IPS-11a (cell line): ENCODE measurements around the gene KRT27.
"Not testable (repeated sequence)": the region's sequence is repeated elsewhere in the genome, so short reads cannot be mapped to it uniquely, and the experiment has no call there.

Experiments used
- H3K4me3 ChIP-seq: one replicate; pipeline ENCODE4 v1.5.1; 2013; ENCODE audit warnings: low read depth, low read length, control low read depth

The KRT27 gene, protein sequence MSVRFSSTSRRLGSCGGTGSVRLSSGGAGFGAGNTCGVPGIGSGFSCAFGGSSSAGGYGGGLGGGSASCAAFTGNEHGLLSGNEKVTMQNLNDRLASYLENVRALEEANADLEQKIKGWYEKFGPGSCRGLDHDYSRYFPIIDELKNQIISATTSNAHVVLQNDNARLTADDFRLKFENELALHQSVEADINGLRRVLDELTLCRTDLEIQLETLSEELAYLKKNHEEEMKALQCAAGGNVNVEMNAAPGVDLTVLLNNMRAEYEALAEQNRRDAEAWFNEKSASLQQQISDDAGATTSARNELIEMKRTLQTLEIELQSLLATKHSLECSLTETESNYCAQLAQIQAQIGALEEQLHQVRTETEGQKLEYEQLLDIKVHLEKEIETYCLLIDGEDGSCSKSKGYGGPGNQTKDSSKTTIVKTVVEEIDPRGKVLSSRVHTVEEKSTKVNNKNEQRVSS

DNA sequence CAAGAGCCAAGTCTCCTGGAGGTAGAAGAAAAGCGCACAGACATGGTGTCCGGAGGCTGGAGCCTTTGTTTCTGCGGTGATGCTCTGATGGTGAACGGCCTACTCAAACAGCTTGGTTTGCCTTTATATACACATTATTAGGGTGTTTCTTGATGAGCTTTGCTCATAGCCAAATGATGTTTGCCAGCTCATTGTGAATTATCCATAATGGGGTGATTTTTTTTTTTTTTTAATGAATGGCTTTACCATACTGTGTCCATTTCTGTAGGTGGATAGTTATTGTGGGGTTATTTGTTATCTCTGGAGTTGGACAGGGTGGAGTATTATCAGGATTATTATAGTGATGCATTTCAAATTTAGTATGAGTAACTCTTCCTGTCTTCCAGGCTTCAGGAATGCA is at the start of gene KRT27:
Gene KRT27, minus strand, starts transcription at position 101 of the 400 bp plus-strand sequence. Its CDS starts 57 bp downstream, at position 44.
- H3K4me3 ChIP-seq: no peak within 1 kb of the TSS

DNA sequence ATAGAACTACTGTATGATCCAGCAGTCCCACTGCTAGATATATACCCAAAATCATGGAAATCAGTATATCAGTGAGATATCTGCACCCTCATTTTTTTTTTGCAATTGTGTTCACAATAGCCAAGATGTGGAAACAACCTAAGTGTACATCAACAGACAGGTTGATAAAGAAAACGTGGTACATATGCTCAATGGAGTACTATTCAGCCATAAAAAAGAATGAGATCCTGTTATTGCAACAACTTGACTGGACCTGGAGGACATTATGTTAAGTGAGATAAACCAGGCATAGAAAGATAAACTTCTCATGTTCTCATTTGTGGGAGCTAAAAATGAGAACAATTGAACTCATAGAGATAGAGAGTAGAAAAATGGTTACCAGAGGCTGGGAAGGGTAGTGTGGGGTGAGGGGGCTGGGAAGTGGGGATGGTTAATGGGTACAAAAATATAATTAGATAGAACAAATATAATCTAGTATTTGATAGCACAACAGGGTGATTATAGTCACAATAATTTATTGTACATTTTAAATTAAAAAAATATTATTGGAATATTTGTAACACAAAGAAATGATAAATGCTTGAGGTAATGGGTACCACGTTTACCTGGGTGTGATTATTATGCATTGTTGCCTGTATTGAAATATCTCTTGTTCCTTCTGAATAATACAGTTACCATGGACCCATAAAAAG is 47.9 kb upstream of the KRT27 start:
- no peak overlapping the region for H3K4me3 ChIP-seq

DNA sequence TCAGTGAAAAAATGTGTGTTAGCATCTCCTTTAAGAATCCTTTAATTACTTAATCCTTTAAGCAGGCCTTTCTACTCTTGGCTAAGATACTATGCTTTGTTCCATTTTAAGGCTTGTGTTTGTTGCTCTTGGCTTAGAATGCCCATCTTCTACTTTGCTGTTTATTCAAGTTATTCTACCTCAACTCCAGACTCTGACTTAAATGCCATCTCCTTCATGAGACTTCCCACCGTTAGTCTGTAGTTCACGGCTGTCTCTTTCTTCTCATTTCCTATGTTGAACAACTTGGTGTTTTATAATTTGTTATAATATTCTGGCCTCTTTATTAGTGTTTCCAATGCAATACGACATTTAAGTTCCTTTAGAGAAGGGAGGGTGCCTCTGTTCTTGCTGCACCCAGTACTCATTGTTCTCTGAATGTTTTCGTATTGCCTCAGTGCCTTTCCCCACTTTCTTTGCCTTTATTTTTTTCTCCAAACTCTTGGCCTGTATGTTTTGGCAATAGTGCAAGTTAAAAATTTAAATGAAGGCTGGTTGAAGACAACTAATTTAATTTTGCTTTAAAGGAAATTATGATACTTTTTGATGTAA is 46.2 kb upstream of the KRT27 start:
- no peak overlapping the region for H3K4me3 ChIP-seq

DNA sequence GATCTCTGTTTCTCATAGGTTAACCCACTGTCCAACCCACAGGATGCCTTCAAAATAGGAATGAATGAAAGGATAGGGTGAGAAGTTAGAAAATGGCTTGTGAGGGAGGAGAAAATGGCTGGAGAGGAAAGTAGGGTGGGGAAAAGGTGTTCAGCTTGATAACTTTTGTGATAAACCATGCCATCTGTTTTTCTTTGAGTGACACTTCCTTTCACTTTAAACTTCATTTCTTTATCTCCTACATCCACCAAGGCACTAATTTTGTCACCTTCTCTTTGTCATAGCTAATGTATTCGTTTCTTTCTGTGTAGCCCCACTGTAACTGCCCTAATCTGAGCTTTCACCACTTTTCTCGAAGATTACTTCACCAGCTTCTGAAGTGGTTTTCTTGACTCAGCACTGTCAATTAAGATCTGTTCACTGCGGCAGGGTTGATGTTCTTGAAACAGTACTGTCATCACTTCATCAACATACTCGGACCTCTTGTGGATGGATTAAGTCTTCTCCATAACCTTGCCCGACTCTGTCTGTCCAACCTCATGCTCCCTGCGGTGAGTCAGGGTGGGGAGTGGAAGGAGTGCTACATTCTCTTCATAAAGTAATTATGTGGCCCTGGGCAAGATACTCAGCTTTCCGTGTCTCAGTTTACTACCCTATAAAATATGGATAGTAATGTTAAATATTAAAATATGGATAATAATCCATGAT is 45.5 kb upstream of the KRT27 start:
- H3K4me3 ChIP-seq: no peak overlapping the region

DNA sequence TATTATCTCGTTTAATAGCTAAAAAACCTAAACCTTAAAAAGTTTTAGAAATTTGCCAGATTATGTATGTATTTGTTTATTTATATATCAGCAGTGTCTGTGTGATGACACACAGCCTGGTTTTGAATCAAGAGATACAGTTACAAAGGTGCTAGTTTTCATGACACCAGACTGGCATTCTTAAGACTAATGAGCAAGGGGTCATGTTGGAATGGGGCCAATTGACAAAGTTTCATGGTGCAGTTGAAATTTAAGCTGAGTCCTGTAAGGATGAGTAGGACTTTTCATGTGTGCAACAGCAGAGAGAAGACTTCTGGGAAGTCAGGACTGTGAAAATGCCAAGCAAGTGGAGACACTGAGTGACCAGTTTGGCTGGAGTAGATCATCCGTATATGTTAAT is 43.2 kb upstream of the KRT27 start:
- no peak overlapping the region for H3K4me3 ChIP-seq

DNA sequence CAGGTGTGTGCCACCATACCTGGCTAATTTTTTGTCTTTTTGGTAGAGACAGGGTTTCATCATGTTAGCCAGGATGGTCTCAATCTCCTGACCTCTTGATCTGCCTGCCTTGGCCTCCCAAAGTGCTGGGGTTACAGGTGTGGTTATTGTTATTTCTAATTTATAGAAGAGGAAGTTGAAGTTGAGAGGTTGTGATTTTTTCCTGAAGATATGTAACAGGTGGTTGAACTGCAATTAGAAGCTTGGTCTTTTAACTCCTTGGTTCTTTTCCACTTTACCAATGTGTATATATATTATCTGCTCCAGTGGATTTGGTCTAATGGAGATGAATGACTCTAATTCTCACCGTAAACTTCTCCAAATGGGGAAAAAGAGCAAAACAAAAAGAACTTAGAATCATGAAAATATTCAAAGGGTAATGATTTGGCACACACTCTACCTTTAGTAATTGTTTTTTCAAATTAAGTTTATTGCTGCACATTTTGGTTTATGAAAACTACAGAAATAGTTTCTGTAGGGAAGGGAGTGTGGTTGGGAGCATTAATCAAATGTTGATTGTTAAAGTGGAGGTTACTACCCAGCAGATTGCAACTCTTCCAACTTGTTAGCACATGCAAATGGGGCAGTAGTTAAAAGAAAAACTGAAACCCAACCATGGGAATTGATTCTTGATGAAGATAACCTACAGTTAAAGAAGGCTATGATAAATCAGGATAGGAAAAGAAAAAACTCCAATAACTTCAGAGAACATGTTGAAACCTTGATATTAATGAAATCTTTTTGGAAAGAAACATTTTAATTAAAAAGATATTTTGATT is 41.9 kb upstream of the KRT27 start:
- no peak overlapping the region for H3K4me3 ChIP-seq

DNA sequence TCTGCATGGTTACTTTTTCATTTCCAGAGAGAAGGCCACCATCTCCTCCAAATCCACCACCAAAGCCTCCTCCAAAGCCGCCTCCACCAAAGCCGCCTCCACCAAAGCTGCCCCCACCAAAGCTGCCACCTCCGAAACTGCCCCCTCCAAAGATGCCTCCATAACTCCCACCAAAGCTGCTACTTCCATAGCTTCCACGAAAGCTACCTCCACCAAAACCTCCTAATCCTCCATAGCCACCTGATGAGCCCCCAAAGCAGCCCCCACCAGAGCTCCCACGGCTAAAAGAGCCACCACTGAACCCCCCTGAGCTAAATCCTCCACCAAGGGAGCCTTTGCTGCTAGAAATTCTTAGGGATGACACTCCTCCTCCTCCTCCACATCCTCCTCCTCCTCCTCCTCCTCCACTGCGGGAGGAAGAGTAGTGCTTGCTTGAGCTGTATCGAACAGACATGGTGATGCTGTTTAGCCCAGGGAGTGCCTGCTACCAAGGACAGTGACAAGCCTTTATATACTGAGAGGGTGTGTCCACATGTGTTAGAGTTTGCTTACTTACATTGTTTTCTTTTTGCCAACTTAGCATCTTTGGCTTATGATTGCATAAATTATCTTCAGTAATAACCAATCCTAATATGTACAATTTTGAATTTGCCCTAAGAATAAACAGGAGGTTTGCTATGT is 39.9 kb upstream of the KRT27 start, which contains the start of gene KRT10:
Gene KRT10, minus strand, starts transcription at position 483 of the 681 bp plus-strand sequence. Its CDS starts 29 bp downstream, at position 454.
- H3K4me3 ChIP-seq: no peak within 1 kb of the TSS

DNA sequence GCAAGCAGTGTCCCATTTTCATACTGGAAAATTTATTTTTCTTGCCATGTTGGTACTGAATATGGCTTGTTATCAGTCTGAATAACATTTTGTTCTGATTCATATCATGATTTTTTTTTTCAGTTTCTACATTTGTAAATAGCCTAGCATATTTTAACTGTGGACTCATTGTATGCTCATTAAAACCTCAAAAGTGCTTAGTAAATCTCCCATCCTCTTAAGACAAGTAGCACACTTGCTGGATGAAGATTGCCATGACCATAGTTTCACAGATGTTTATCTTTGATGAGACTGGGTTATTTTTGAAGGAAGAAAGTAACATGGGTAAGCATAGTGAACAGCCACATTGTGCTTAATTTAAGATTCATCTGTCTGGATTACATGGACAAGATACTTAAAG is 39.2 kb upstream of the KRT27 start:
- no peak overlapping the region for H3K4me3 ChIP-seq

DNA sequence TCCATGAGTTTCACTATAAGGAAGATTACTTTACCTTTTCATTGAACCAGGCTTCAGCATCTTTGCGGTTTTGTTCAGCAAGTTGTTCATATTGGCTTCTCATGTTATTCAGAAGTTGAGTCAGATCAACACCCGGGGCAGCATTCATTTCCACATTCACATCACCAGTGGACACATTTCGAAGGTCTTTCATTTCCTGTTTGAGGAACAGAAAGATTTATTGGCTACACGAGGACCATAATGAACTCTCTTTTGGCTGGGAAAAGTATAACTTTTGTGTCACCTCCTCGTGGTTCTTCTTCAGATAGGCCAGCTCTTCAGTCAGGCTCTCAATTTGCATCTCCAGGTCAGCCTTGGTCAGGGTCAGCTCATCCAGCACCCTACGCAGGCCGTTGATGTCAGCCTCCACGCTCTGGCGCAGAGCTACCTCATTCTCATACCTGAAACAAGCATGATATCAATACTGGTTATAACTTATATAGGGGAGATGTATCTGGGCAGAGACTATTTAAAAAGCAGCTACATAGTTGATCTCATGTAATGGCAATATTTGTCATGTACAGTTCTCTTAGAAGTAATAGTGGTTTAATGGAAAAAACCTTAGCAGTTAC is 38.0 kb upstream of the KRT27 start:
- H3K4me3 ChIP-seq: no peak overlapping the region

DNA sequence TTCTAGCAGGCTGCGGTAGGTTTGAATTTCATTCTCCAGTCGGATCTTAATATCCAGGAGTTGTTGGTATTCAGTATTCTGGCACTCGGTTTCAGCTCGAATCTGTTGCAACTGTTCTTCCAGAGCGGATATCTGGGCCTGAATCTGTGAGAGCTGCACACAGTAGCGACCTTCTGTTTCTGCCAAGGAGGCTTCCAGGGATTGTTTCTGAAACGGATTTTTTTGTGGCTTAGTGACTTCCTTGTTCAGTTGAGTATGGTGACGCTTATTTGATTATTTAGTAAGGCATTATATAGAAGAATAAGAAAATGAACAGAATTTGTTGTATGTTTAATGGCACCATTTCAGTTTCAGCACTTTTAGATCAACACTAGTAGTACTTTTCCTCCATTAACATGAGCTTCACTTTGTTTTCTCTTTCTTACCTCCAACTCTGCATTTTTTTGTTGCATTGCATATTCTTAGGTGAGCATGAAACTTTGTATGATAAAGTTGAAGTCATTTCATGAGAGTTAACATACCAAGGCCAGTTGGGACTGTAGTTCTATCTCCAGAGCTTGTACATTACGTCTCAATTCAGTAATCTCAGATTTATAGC is 37.3 kb upstream of the KRT27 start:
- H3K4me3 ChIP-seq: peak overlapping the region; percentile 77

DNA sequence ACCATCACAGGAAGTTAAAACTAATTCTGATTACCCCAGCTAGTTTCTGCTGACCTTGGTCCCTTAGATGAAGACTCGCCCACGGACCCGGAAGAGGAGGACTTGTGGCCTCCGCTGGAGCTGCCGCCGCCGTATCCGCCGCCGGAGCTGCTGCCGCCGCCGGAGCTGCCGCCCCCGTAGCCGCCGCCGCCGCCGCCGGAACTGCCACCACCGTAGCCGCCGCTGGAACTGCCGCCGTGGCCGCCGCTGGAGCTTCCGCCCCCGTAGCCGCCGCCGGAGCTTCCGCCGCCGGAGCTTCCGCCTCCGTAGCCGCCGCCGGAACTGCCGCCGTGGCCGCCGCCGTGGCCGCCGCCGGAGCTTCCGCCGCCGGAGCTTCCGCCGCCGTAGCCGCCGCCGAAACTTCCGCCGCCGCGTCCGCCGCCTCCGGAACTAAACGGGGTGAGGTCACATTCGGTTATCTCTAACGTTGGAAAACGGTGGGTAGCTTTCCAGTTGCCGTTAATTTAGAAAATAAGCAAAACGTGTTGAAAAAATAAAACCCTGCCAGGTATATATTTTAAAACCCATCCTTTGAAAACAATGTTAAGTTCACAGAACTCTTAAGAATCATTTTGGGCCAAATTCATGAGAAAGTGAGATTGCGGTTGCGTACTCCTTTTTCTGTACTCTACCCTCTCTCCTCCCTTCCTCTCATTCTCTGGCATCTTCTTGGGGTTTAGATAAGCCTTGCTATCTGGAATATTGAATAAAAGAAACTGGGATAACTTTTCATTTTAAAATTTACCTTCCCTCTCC is 36.6 kb upstream of the KRT27 start:
- peak overlapping the region; percentile 77 for H3K4me3 ChIP-seq

DNA sequence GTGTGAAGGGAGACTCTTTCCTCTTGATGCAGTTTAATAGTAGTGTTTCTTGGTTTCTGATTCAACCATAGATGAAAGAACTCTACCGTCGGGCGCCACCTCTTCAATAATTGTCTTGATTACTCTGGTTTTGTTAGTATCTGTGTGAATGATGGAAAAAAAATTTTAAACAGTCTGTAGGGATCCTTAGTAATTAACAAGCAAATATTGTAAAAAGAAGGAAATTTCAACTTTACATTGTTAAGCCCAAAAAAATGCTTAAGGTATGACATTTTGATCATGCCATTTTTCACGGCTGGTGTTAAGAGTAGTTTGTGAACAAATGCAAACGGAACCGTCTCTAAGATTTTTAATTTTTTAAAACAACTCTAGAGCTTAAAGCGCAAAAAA is 36.0 kb upstream of the KRT27 start:
- H3K4me3 ChIP-seq: peak overlapping the region; percentile 72

DNA sequence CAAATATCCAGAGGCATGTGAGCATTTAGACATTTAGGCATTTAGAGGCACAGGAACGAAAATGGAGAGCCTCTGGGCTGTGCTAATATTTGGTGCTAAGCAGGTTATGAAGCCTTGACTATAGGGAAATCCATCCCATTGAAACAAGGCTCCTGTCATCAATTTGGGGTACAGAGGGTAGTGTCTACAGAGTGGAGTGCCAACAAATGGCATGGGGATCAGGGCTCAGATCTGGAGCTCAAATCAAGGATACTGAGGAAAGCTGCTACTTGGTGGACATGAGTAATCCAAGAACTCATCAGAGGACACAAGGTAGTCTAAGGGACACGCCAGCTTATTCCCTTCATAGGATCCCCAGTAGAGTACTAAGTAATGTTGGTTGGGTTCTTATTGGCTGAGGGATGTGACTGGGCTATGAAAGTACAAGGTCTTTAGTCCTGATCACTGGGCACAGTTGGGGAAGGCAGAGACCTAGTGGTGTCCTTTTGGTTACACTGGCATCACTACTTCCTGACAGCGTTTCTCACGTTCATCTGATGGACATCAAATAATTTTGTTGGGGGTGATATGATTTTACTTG is 34.8 kb upstream of the KRT27 start:
- no peak overlapping the region for H3K4me3 ChIP-seq

DNA sequence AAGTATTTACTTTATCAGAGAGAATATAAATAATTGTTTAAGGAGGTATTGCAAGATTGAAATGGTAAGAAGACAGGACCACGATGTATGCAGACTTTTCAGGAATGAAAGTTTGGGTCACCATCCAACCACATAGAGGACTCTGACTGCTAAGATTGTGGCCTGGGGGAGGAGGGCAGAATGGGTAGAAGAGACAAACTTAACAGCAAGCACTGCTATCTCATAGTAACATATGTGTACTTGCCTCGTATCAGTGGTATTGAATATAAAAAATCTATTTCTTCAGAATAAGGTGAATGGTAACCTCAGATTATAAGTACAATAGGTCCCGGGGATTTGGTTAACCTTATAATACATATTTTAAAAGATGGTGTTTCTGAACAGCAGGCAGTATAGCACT is 34.2 kb upstream of the KRT27 start:
- no peak overlapping the region for H3K4me3 ChIP-seq

DNA sequence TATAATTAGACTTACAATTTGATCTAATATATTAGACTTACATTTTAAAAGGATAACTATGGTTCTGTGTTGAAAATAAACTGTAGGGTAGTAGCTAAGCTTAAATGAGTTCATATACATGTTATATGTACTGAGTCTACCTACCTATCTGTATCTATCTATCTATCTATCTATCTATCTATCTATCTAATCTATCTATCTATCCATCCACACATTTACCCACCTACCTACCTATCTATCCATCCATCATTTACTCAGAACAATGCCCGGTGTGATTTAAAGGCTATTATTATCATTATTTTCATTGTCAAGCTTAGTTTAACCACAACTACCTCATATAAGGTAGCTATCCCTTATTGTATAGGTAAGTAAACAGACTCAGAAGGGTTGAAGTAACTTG is 33.0 kb upstream of the KRT27 start:
- no peak overlapping the region for H3K4me3 ChIP-seq

DNA sequence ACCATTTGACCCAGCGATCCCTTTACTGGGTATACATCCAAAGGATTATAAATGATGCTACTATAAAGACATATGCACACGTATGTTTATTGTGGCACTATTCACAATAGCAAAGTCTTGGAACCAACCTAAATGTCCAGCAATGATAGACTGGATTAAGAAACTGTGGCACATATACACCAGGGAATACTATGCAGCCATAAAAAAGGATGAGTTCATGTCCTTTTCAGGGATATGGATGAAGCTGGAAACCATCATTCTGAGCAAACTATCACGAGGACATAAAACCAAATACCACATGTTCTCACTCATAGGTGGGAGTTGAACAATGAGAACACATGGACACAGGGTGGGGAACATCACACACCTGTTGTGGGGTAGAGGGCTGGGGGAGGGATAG is 32.3 kb upstream of the KRT27 start:
- H3K4me3 ChIP-seq: not testable (repeated sequence)

DNA sequence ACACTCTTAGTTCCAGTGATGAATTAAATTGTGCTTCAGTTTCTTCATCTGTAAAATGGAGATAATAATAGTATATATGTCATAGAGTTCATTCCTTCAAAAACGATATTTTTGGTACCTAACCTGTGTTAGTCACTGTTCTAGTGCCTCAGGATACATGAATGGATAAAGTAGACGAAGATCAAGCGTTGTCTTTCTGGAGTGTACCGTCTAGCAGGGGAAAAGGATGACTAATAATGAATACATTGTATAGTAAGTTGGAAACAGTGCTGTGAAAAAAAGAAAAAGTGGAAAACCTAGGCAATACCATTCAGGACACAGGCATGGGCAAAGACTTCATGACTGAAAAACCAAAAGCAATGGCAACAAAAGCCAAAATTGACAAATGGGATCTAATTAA is 31.5 kb upstream of the KRT27 start:
- H3K4me3 ChIP-seq: no peak overlapping the region

DNA sequence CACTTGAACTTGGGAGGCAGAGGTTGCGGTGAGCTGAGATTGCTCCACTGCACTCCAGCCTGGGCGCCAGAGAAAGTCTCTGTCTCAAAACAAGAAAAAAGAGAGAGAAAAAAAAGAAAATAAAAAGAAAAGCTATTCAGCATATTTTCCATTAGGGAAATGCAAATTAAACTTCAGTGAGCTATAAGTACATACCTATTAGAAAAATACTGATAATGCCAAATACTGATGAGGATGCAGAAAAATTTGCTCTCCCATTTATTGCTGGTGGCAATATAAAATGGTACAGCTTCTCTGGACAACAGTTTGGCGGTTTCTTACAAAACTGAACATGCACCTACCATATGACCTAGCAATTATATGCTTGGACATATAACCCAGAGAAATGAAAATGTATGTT is 30.3 kb upstream of the KRT27 start:
- no peak overlapping the region for H3K4me3 ChIP-seq
